CD4-positive, alpha-beta T cell (primary cell): ENCODE results near the gene HMGB1. TPM values are rescaled to one million over a fixed set of nuclear protein-coding genes. Genes with fewer than 3 reads are reported as not detected.

Source experiments
- ATAC-seq: fragments of 200-7000 bp; cut with Tn5 transposase; one replicate; pipeline ENCODE4 v1.10.0; 2022; ENCODE audit warnings: mild to moderate bottlenecking; ENCODE audit not compliant: poor library complexity
- CTCF ChIA-PET: fragments of 350-600 bp; sonication (Branson Sonifier 250); formaldehyde crosslinking; loops from one replicate; lab custom pipeline; 2021; ENCODE audit warnings: antibody characterized with exemption, inconsistent platforms; lab: Charles Lee
- POLR2A ChIA-PET: fragments of 350-600 bp; sonication (Branson Sonifier 250); formaldehyde crosslinking; loops from one replicate; lab custom pipeline; 2021; ENCODE audit warnings: antibody characterized with exemption, inconsistent platforms; lab: Charles Lee
- DNase-seq, 14 experiments: peaks; one replicate each; pipeline ENCODE4 v3.0.0-alpha.2; 2013 to 2020; ENCODE audit warnings: mixed read lengths in 2 of 14
- H3K27ac ChIP-seq, 2 donors: one replicate each; pipeline versions ENCODE4 v1.5.1 to v1.7.0; 2013; ENCODE audit warnings: low read length in 2 of 2, low read depth in 1 of 2, mild to moderate bottlenecking in 1 of 2
- H3K27me3 ChIP-seq, 2 experiments: 1 replicate in 1 of 2; 2 replicates in 1 of 2; pipeline versions ENCODE4 v1.6.1 to v1.7.0; 2013; ENCODE audit warnings: low read length in 2 of 2, control low read depth in 1 of 2, mild to moderate bottlenecking in 1 of 2, moderate library complexity in 1 of 2; ENCODE audit not compliant: insufficient read depth in 2 of 2, control insufficient read depth in 1 of 2
- H3K36me3 ChIP-seq: one replicate; pipeline ENCODE4 v1.6.1; 2013; ENCODE audit warnings: low read length, control low read depth; ENCODE audit not compliant: insufficient read depth
- H3K4me1 ChIP-seq: one replicate; pipeline ENCODE4 v1.6.1; 2013; ENCODE audit warnings: low read length, control low read depth; ENCODE audit not compliant: insufficient read depth
- H3K4me3 ChIP-seq: one replicate; pipeline ENCODE4 v1.5.1; 2013; ENCODE audit warnings: mild to moderate bottlenecking, low read length, moderate library complexity
- H3K9me3 ChIP-seq, 2 experiments: 1 replicate in 1 of 2; 2 replicates in 1 of 2; pipeline versions ENCODE4 v1.6.1 to v1.7.0; 2013; ENCODE audit warnings: low read length in 2 of 2, mild to moderate bottlenecking in 2 of 2, control low read depth in 1 of 2, moderate library complexity in 1 of 2; ENCODE audit not compliant: control insufficient read depth in 1 of 2, insufficient read depth in 1 of 2
- H3K27ac Mint-ChIP-seq: one replicate; pipeline ENCODE4 v1.8.0; 2020; ENCODE audit warnings: mixed read lengths
- H3K27me3 Mint-ChIP-seq: one replicate; pipeline ENCODE4 v1.8.0; 2021; ENCODE audit warnings: mixed read lengths
- H3K36me3 Mint-ChIP-seq: one replicate; pipeline ENCODE4 v1.8.0; 2021; ENCODE audit warnings: low read depth, mixed read lengths
- H3K4me1 Mint-ChIP-seq: one replicate; pipeline ENCODE4 v1.8.0; 2021; ENCODE audit warnings: low read depth, mixed read lengths
- H3K4me3 Mint-ChIP-seq: one replicate; pipeline ENCODE4 v1.8.0; 2020; ENCODE audit warnings: mild to moderate bottlenecking, mixed read lengths
- H3K9me3 Mint-ChIP-seq: one replicate; pipeline ENCODE4 v1.8.0; 2020; ENCODE audit warnings: mixed read lengths
- intact Hi-C, 2 experiments: fragments of 100-400 bp; cut with DNase I in 1 of 2; cut with micrococcal nuclease in 1 of 2; formaldehyde crosslinking; loops; one replicate each; pipeline versions ENCODE4 v1.15.1 to v1.9.0; 2023 to 2025; cut with DNase I, micrococcal nuclease
- total RNA-seq, 174 experiments: library from RNA in 2 of 174; stranded (reverse) in 2 of 174; gene quantifications; one replicate each; pipeline ENCODE4 v1.2.3 and lab custom pipeline; 2021 to 2026
- TF ChIP-seq, protein P1 (sequence below): fragments of 200-600 bp; IDR thresholded peaks from one replicate; pipeline ENCODE4 v1.8.0; 2022; ENCODE audit warnings: antibody characterized with exemption, mild to moderate bottlenecking

HMGB1 gene
- total RNA-seq, 2 experiments from 2014 or later = 448 to 465 TPM

DNA sequence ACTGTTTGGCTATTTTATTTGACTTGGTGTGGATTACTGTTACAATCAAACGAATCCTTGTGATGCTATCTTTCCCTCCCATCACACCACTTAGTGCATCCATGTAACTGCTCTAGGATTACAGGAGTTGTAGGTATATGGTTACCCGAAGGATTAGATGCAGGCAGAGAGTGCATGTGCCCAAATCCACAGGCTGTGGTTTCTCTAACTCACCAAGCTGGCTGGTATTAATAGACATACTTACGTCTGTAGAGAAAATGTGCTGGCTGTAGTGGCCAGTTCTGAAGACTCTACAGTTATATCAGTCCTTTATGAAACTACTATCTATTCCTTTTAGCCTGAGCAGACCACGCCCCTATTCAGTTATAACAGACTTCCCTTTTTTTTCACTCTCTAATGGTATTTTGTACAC lies 1.1 kb upstream of the HMGB1 start:
- POLR2A ChIA-PET = interaction anchor here (3.8 kb wide), 1 partner anchor 150 kb away, joined by 119 read pairs; the partner anchor contains the start of gene USPL1

DNA sequence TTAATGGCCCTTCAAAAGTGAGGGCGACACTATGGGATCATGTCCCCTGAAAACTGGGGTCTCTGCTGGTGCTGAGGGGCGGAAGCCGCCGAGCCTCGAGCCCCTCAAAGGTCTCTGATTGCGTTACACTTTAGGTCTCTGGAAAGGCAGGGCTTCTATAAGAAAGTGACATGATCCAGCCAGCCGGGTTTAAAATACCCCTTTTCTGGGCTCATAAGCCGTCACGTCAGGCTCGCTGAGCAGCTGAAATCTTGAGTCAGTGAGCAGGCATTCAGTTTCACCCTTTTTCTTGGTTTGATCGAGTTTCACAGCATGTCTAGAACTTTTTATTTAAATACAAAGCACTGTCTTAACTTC lies 600 bp upstream of the HMGB1 start:
- ChIA-PET CTCF (interaction anchor here (0.9 kb wide), 1 partner anchor 92 kb away, joined by 3 read pairs; no protein-coding TSS in a partner anchor), POLR2A (interaction anchor here (1.0 to 3.8 kb wide), 11 partner anchors 18 to 616 kb away, joined by 3 to 119 read pairs (median 6); partner anchors contain the start of genes UBE2L5, UBL3 and USPL1)
- Mint-ChIP-seq H3K9me3 (no peaks in the 10 kb centered on the region), H3K4me1 (peaks cover 35% of the 10 kb centered on the region), H3K4me3 (peak overlapping the region; percentile 95), H3K27ac (peak overlapping the region; percentile 98), H3K27me3 (peaks cover 6% of the 10 kb centered on the region), H3K36me3 (peaks cover 42% of the 10 kb centered on the region)
- no peaks in the 10 kb centered on the region for H3K9me3 ChIP-seq
- H3K27me3 ChIP-seq = no peaks in the 10 kb centered on the region
- TF ChIP-seq, protein P1, sequence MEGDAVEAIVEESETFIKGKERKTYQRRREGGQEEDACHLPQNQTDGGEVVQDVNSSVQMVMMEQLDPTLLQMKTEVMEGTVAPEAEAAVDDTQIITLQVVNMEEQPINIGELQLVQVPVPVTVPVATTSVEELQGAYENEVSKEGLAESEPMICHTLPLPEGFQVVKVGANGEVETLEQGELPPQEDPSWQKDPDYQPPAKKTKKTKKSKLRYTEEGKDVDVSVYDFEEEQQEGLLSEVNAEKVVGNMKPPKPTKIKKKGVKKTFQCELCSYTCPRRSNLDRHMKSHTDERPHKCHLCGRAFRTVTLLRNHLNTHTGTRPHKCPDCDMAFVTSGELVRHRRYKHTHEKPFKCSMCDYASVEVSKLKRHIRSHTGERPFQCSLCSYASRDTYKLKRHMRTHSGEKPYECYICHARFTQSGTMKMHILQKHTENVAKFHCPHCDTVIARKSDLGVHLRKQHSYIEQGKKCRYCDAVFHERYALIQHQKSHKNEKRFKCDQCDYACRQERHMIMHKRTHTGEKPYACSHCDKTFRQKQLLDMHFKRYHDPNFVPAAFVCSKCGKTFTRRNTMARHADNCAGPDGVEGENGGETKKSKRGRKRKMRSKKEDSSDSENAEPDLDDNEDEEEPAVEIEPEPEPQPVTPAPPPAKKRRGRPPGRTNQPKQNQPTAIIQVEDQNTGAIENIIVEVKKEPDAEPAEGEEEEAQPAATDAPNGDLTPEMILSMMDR = no peak
- DNase-seq = no peak
- intact Hi-C loops = loop anchor here in 1 of 2 experiments (5.0 to 10.0 kb wide), 7 partner anchors 86 to 872 kb away; partner anchors contain the start of genes HSPH1, KATNAL1, SLC7A1 and UBL3
- no peak for ATAC-seq
- peak overlapping the region; percentile 45 for H3K4me3 ChIP-seq
- H3K4me1 ChIP-seq = peaks cover 11% of the 10 kb centered on the region
- H3K27ac ChIP-seq = no peak overlapping the region
- peaks cover 18% of the 10 kb centered on the region for H3K36me3 ChIP-seq

More for the DNA sequence above, 1.1 kb upstream of the HMGB1 start:
- no peak overlapping the region for H3K4me3 Mint-ChIP-seq
- Histone ChIP-seq H3K9me3 (no peaks in the 10 kb centered on the region), H3K27me3 (no peaks in the 10 kb centered on the region), H3K27ac (no peak overlapping the region), H3K4me3 (no peak overlapping the region), H3K4me1 (peaks cover 11% of the 10 kb centered on the region), H3K36me3 (peaks cover 13% of the 10 kb centered on the region)
- ATAC-seq = no peak
- peaks cover 30% of the 10 kb centered on the region for H3K4me1 Mint-ChIP-seq
- no peak overlapping the region for H3K27ac Mint-ChIP-seq
- peaks cover 6% of the 10 kb centered on the region for H3K27me3 Mint-ChIP-seq
- no peaks in the 10 kb centered on the region for H3K9me3 Mint-ChIP-seq
- peaks cover 37% of the 10 kb centered on the region for H3K36me3 Mint-ChIP-seq
- intact Hi-C loops = loop anchor here in 1 of 2 experiments (5.0 to 10.0 kb wide), 7 partner anchors 85 to 872 kb away; partner anchors contain the start of genes HSPH1, KATNAL1, SLC7A1 and UBL3
- no peak for DNase-seq
- CTCF ChIA-PET = no interaction called here
- TF ChIP-seq, protein P1 = no peak

GRCh38 chr13:30465343-30465592 lies 468 bp downstream of the HMGB1 start:
- H3K4me3 Mint-ChIP-seq = no peak overlapping the region
- H3K27me3 Mint-ChIP-seq = peaks cover 6% of the 10 kb centered on the region
- DNase-seq = no peak
- intact Hi-C loops = loop anchor here (1.0 to 10.0 kb wide), 9 partner anchors 87 to 870 kb away; partner anchors contain the start of genes USPL1 (in 2 of the 2), HSPH1 (in 1 of the 2), KATNAL1 (in 1 of the 2) and SLC7A1 (in 1 of the 2)
- H3K4me1 ChIP-seq = peaks cover 11% of the 10 kb centered on the region
- peak overlapping the region in 1 of 2 donors; percentile 96 for H3K27ac ChIP-seq
- H3K9me3 Mint-ChIP-seq = no peaks in the 10 kb centered on the region
- ChIA-PET POLR2A (interaction anchor here (0.5 to 3.8 kb wide), 22 partner anchors 16 to 615 kb away, joined by 3 to 119 read pairs (median 6); partner anchors contain the start of genes UBE2L5, UBL3 and USPL1), CTCF (no interaction called here)
- peaks cover 37% of the 10 kb centered on the region for H3K4me1 Mint-ChIP-seq
- peak overlapping the region; percentile 97 for H3K27ac Mint-ChIP-seq
- H3K27me3 ChIP-seq = no peaks in the 10 kb centered on the region
- H3K36me3 ChIP-seq = peaks cover 19% of the 10 kb centered on the region
- TF ChIP-seq, protein P1 = no peak
- H3K36me3 Mint-ChIP-seq = peaks cover 44% of the 10 kb centered on the region
- peak overlapping the region; percentile 45 for H3K4me3 ChIP-seq
- ATAC-seq = no peak
- H3K9me3 ChIP-seq = no peaks in the 10 kb centered on the region
